ENCODE results near the gene HPCAL1. TPM values are rescaled to one million over a fixed set of nuclear protein-coding genes. Genes with fewer than 3 reads are reported as not detected.
A peak's percentile ranks its signal among the peaks of the same experiment; 100 is the strongest.

Gene HPCAL1
- total RNA-seq, 1 donor from 2014 or later, result 62.4 TPM

DNA sequence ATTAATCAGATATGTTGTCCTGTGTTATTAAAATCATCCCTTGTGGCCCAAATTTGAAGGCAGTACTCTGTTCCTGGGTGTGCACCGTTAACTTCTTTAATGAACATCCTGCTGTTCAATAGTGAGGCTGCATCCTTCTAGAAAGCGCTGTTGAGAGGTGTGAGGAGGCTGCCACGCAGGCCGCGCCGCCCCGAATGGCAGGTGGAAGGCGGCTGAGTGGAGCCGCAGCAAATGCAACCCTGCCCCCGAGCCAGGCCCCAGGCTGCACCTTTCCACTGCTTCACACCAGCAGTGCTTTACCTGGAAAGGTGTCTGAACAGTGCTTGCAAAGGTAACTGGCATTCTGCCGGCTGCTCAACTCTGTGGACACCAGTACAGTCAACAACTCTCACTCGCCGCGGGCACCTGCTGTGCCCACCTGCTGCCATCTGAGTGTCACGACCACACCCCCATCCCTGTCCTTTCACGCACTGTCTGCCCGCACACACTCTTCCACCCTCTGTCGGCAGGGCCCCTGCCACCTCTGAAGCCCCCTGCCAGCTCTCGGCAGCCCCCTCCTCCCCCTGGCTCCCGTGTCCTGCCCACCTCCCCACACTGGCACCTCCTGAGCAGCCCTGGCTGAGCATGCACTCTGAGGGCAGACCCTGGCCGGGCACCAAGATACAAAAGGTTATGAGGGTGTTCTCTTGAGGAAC is 74.5 kb downstream of the HPCAL1 start:
- Mint-ChIP-seq H3K9me3 (no peaks in the 10 kb centered on the region), H3K27ac (no peak overlapping the region), H3K36me3 (ENCODE audit: low read depth) (no peaks in the 10 kb centered on the region), H3K4me1 (ENCODE audit: low read depth) (peaks cover 68% of the 10 kb centered on the region), H3K27me3 (ENCODE audit: insufficient read depth) (no peaks in the 10 kb centered on the region), H3K4me3 (no peak overlapping the region)
- intact Hi-C loops (cut with micrococcal nuclease), result no loop called here
- DNase-seq (ENCODE audit: low spot score), result no peak

DNA sequence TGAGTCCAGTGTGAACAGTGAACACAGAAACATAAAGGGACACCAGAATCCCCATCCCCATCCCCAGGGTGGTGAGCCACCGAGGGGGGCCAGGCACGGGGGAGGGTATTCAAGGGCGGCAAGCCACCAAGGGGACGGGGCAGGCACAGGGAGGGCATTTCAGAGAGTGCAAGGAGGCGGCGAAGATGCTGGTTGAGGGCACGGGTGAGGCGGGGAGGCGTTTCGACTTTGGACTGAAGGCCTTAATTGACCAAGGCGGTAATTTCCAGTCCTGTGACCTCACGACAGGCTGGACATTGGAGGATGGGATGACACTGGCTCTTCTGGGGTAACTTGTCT is 75.0 kb downstream of the HPCAL1 start:
- Mint-ChIP-seq H3K36me3 (ENCODE audit: low read depth) (no peaks in the 10 kb centered on the region), H3K9me3 (no peaks in the 10 kb centered on the region), H3K4me3 (no peak overlapping the region), H3K4me1 (ENCODE audit: low read depth) (peaks cover 71% of the 10 kb centered on the region), H3K27me3 (ENCODE audit: insufficient read depth) (no peaks in the 10 kb centered on the region), H3K27ac (no peak overlapping the region)
- intact Hi-C loops (cut with micrococcal nuclease), result no loop called here
- no peak for DNase-seq (ENCODE audit: low spot score)

DNA sequence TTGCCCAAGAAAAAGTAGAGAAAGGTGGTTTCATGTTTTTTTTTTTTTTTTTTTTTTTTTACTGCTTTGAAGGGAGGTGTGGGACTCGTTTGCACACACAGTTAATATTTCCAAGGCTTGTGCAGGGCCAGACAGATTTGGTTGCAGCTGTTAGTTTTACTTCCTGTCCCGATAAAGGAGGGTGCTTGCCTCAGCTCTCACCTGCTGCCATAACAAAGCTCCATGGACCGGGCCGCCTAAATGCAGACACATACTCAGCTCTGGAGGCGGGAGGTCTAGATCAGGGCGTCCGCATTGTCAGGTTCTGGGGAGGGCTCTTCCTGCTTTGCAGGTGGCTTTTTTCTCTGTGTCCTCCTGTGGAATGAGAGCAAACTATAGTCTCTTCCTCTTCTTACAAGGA is 75.5 kb downstream of the HPCAL1 start:
- Mint-ChIP-seq H3K9me3 (no peaks in the 10 kb centered on the region), H3K27ac (no peak overlapping the region), H3K27me3 (ENCODE audit: insufficient read depth) (no peaks in the 10 kb centered on the region), H3K4me1 (ENCODE audit: low read depth) (peaks cover 71% of the 10 kb centered on the region), H3K4me3 (no peak overlapping the region), H3K36me3 (ENCODE audit: low read depth) (no peaks in the 10 kb centered on the region)
- intact Hi-C loops (cut with micrococcal nuclease), result no loop called here
- no peak for DNase-seq (ENCODE audit: low spot score)

DNA sequence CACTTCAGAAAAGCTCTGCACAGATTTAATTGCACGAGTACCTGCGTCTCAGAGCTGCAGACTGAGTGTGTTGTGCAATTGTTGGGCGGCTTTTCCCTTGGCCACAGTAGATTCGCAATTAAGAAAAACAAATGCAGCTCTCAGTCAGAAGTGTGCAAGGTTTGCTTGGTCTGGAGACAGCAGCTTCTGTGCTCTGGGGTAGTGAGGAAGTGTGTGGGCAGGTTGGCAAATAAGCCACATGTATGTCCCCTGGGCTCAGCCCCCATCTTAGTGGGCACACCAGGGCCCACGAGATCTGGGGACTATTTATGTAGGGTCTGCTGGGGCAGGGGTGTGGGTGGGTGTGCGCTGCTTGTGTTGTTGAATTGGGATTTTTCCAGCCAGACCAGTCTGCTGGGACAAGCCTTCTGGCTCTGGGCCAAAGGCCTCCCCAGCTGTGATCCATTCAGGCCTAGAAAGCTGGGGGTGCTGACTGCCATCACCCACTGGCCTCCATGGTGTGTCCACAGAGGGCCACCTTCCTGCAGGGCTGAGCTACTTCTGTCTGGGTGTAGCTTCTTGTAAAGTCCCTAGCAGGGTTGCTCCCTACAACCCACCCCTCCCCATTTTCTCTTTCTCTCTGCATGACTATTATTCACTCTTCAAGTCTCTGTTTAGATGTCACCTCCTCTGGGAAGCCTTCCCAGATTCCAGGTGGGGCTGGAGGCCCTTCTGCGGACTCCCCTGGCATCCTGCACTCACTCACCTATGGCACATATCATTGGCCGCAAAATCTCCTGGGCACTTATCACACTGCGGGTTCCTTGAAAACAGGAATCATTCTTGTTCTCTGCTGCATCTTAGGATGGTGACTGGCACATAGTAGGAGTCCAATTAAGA is 77.6 kb downstream of the HPCAL1 start:
- Mint-ChIP-seq H3K27me3 (ENCODE audit: insufficient read depth) (no peaks in the 10 kb centered on the region), H3K4me3 (no peak overlapping the region), H3K36me3 (ENCODE audit: low read depth) (no peaks in the 10 kb centered on the region), H3K4me1 (ENCODE audit: low read depth) (peaks cover 71% of the 10 kb centered on the region), H3K27ac (peak overlapping the region; percentile 45), H3K9me3 (no peaks in the 10 kb centered on the region)
- intact Hi-C loops (cut with micrococcal nuclease), result no loop called here
- no peak for DNase-seq (ENCODE audit: low spot score)

DNA sequence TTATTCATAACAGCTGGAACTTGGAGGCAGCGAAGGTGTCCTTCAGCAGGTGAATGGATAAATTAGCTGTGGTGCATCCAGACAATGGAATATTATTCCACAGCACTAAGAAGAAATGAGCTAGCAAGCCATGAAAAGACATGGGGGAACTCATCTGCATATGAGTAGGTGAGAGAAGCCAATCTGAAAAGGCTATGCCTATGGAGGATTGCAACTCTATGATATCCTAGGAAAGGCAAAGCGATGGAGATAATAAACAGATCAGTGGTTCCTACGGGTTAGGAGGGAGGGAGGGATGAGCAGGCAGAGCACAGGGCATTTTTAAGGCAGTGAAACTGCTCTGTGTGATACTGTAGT is 79.3 kb downstream of the HPCAL1 start:
- Mint-ChIP-seq H3K4me1 (ENCODE audit: low read depth) (peaks cover 70% of the 10 kb centered on the region), H3K36me3 (ENCODE audit: low read depth) (no peaks in the 10 kb centered on the region), H3K27me3 (ENCODE audit: insufficient read depth) (no peaks in the 10 kb centered on the region), H3K9me3 (no peaks in the 10 kb centered on the region), H3K4me3 (peak overlapping the region; percentile 12), H3K27ac (no peak overlapping the region)
- DNase-seq (ENCODE audit: low spot score), result no peak
- intact Hi-C loops (cut with micrococcal nuclease), result loop anchor here (2.0 kb wide), 2 partner anchors 27 to 77 kb away; no protein-coding TSS in a partner anchor

DNA sequence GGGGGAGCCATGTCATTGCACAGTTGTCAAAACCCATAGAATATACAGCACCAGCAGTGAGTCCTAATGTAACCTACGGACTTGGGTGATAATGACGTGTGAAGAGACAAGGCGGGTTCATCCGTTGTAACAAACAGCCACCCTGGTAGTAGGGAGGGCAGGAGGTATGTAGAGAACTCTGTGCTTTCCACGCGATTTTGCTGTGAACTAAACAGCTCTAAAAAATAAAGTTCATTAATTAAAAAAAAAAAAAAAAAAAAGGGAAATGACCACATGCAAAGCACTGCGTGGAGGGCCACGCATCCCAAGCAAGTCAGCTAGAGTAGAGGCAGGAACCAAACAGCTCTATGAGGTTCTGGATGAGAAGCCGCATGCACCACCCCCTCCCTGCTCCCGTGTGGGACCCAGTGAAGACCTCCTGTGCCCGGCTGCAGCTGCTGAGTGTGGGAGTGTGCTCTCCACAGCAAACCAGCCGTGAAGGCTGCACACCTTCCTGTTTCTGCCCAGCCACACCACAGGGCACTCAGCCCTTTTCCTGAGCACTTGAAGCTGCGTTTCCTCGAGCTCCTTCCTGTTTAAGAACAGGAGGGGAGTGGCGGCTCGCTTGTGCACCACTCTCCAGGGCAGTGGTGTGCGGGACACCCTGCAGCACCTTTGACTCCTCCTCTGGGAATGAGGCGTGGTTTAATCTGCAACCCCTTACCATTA is 79.8 kb downstream of the HPCAL1 start:
- Mint-ChIP-seq H3K4me3 (peak overlapping the region; percentile 7), H3K27ac (no peak overlapping the region), H3K27me3 (ENCODE audit: insufficient read depth) (no peaks in the 10 kb centered on the region), H3K9me3 (no peaks in the 10 kb centered on the region), H3K36me3 (ENCODE audit: low read depth) (no peaks in the 10 kb centered on the region), H3K4me1 (ENCODE audit: low read depth) (peaks cover 69% of the 10 kb centered on the region)
- intact Hi-C loops (cut with micrococcal nuclease), result loop anchor here (2.0 kb wide), 2 partner anchors 26 to 78 kb away; no protein-coding TSS in a partner anchor
- peak; percentile 10 for DNase-seq (ENCODE audit: low spot score)

DNA sequence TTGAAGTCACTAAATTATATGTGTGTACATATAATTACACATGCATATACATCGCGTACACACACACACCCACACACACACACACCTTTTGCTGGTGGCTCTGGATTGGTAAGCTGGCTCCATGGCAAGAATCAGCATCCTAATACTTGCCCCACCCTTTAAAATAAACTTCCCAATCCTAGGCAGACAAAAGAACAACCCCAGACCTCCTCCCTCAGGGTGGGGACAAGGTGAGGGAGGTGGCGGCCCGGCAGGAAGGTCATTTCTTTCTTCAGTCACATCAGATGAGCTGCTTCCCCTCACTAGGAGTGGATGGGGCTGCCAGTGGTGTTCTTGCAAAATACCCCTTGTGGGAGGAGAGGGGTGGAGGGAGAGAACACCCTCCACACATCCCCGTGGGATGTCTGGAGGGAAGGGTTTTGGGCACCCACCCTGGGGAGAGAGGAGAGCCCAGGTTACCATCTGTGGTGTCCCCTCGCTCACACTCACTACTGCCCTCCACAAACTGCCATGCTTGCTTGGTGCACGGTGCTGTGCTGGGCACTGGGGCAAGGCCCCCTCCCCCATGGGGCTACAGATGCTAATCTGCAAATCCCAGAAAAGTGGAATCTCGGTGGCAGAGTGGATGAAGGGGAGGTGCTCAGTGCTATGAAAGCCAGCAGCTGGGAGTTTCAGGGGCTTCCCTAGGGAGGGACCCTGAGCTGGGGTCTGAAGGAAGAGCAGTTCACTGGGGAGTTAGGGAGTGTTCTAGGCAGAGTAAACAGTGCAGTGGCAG is 81.4 kb downstream of the HPCAL1 start:
- Mint-ChIP-seq H3K27me3 (ENCODE audit: insufficient read depth) (no peaks in the 10 kb centered on the region), H3K4me3 (no peak overlapping the region), H3K36me3 (ENCODE audit: low read depth) (no peaks in the 10 kb centered on the region), H3K27ac (no peak overlapping the region), H3K4me1 (ENCODE audit: low read depth) (peaks cover 53% of the 10 kb centered on the region), H3K9me3 (no peaks in the 10 kb centered on the region)
- DNase-seq (ENCODE audit: low spot score), result no peak
- intact Hi-C loops (cut with micrococcal nuclease), result loop anchor here (2.0 kb wide), 2 partner anchors 25 to 79 kb away; no protein-coding TSS in a partner anchor

DNA sequence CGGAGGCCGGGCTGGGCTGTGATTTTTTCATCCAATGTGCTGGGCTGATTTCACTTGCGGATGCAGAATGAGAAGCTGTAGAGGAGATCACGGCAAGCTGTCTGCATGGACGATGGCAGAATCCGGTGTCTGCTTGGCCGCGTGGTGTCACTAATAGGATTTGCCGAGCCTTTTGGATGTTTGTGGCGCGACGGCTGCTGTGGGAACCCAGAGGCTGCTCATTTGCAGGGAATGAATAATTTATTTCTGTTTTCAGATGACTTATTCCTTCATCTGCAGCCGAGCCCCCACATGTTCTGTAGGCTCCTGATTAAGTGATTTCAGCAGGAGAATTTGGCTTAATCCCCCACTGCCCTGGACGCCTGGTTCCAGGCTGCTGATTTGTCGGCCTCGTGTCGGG is 82.8 kb downstream of the HPCAL1 start:
- Mint-ChIP-seq H3K4me1 (ENCODE audit: low read depth) (peaks cover 51% of the 10 kb centered on the region), H3K27me3 (ENCODE audit: insufficient read depth) (no peaks in the 10 kb centered on the region), H3K36me3 (ENCODE audit: low read depth) (no peaks in the 10 kb centered on the region), H3K4me3 (no peak overlapping the region), H3K9me3 (no peaks in the 10 kb centered on the region), H3K27ac (no peak overlapping the region)
- intact Hi-C loops (cut with micrococcal nuclease), result no loop called here
- no peak for DNase-seq (ENCODE audit: low spot score)

DNA sequence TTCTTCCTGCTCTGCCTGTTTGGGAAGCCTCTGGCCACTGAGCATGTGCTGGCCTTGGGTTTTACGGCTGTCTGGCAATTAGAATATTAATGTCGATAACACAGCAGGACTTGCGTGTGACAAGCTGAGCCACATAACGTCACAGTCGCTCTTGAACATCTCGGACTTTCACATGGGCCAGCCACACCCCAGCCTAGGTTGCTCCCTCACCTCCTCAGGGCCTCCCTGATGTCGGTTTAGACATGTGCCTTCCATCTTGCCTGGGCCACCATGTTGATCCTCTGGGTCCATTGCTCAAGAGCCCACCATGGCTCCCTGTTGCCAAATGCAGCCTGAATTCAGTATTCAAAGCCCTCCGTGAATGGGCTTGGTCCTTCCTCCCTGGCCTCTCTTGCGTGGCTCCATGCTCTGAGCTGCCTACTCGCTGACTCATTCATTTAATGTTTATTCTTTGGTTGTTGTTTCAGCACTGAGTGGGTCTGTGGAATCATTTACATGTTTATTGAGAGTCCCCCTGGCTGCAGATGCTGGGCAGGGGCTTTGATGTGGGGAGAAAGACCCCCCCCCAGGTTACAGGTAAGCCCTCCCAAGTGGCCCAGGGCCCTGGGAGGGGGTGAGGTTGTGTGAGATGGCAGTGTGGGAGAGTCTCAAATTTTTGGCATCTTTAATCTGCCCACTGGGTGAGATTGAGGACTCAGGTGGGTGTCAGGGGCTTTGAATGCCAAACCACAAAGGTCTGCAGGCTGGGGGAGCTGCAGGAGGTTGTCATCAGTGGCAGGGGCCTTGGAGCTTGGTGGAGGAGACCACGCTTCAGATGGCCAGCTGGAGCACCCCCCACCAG is 83.4 kb downstream of the HPCAL1 start:
- Mint-ChIP-seq H3K4me1 (ENCODE audit: low read depth) (peaks cover 44% of the 10 kb centered on the region), H3K36me3 (ENCODE audit: low read depth) (no peaks in the 10 kb centered on the region), H3K4me3 (peak overlapping the region; percentile 46), H3K27me3 (ENCODE audit: insufficient read depth) (no peaks in the 10 kb centered on the region), H3K9me3 (no peaks in the 10 kb centered on the region), H3K27ac (peak overlapping the region; percentile 83)
- no peak for DNase-seq (ENCODE audit: low spot score)
- intact Hi-C loops (cut with micrococcal nuclease), result no loop called here

DNA sequence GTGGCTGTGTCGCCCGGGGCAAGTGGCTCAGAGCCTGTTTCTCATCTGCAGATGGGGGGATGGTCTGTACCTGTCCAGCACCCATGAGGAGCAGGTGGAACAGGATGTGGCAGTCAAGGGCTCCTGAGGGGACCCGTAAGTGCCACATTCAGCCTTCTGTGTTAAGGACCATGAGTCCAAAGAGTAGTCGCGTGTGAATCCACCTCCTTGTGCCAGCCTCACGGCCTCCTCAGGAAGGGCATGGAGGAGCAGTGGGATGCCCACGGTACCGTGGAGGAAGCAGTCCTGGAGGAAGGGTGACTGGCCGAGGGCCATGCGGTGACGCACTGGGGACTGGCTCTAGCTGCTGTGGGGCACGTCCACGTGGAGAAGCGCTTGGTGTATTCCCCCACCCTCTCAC is 84.3 kb downstream of the HPCAL1 start:
- H3K27ac Mint-ChIP-seq, result no peak overlapping the region
- H3K9me3 Mint-ChIP-seq, result no peaks in the 10 kb centered on the region
- intact Hi-C loops (cut with micrococcal nuclease), result no loop called here
- peaks cover 35% of the 10 kb centered on the region for H3K4me1 Mint-ChIP-seq (ENCODE audit: low read depth)
- no peak overlapping the region for H3K4me3 Mint-ChIP-seq
- H3K36me3 Mint-ChIP-seq (ENCODE audit: low read depth), result no peaks in the 10 kb centered on the region
- DNase-seq (ENCODE audit: low spot score), result no peak
- H3K27me3 Mint-ChIP-seq (ENCODE audit: insufficient read depth), result no peaks in the 10 kb centered on the region

DNA sequence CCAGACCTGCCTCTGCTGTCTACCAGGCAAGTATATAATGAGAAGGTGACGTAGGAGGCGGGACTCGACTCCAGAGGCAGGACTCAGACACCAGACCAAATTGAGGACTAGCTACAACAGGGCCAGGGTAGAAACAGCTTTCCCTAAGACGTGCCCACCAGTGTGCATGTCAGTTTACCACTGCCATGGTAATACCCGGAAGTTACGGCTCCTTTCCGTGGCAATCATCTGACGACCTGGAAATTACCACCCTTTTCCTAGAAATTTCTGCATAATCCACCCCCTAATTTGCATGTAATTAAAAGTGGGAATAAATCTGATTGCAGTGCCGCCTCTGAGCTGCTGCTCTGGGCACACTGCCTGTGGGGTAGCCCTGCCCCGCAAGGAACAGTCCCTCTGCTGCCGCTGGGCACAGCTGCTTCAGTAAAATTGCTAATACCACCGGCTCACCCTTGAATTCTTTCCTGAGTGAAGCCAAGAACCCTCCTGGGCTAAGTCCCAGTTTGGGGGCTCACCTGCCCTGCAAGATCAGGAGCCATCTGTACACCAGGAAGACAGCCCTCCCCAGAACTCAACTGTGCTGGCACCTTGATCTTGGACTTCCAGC is 86.4 kb downstream of the HPCAL1 start:
- intact Hi-C loops (cut with micrococcal nuclease), result no loop called here
- H3K9me3 Mint-ChIP-seq, result no peaks in the 10 kb centered on the region
- no peak overlapping the region for H3K27ac Mint-ChIP-seq
- no peak overlapping the region for H3K4me3 Mint-ChIP-seq
- H3K36me3 Mint-ChIP-seq (ENCODE audit: low read depth), result no peaks in the 10 kb centered on the region
- H3K27me3 Mint-ChIP-seq (ENCODE audit: insufficient read depth), result no peaks in the 10 kb centered on the region
- peaks cover 27% of the 10 kb centered on the region for H3K4me1 Mint-ChIP-seq (ENCODE audit: low read depth)
- no peak for DNase-seq (ENCODE audit: low spot score)

All from activated T-helper 1 cell treated with anti-CD3 and anti-CD28 coated beads, Interleukin-12 subunit alpha, Interleukin-12 subunit beta, Interleukin-2, Interleukin-4 antibody, amounts not matched to agents 30 ng/mL and 10 ng/mL and 1 ng/mL, durations not matched to agents 14 hours and 24 hours and 36 hours (primary cell).